ENCODE measurements around the gene ACADL.

The ACADL gene

DNA sequence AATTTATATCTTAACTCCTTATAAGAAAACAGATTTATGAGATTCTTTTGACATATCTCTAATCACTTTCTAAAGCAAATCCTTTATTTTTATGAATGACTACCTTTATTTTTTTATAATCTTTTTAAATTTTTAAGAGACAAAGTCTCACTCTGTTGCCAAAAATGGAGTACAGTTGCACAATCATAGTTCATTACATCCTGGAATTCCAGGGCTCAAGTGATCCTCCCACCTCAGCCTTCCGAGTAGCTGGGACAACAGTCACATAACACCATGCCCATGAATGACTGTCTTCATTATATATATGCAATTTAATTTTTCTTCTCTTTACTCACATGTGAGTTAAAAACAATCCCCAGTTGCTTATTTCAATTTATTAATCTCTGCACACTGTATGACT is 21.7 kb downstream of the ACADL start:
- no peaks in the 10 kb centered on the region for H3K36me3 ChIP-seq (ENCODE audit: control insufficient read depth, insufficient read depth, low read length)
- no peaks in the 10 kb centered on the region for H3K27me3 ChIP-seq (replicated peaks; ENCODE audit: control insufficient read depth, insufficient read depth, low read length)
- TF ChIP-seq, protein P1, sequence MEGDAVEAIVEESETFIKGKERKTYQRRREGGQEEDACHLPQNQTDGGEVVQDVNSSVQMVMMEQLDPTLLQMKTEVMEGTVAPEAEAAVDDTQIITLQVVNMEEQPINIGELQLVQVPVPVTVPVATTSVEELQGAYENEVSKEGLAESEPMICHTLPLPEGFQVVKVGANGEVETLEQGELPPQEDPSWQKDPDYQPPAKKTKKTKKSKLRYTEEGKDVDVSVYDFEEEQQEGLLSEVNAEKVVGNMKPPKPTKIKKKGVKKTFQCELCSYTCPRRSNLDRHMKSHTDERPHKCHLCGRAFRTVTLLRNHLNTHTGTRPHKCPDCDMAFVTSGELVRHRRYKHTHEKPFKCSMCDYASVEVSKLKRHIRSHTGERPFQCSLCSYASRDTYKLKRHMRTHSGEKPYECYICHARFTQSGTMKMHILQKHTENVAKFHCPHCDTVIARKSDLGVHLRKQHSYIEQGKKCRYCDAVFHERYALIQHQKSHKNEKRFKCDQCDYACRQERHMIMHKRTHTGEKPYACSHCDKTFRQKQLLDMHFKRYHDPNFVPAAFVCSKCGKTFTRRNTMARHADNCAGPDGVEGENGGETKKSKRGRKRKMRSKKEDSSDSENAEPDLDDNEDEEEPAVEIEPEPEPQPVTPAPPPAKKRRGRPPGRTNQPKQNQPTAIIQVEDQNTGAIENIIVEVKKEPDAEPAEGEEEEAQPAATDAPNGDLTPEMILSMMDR (IDR thresholded peaks at IDR 0.05; ENCODE audit: insufficient read depth, low read length, poor library complexity, severe bottlenecking): no peak
- DNase-seq (ENCODE audit: extremely low read depth, insufficient read length): no peak
- no peak overlapping the region for H3K4me3 ChIP-seq (replicated peaks; ENCODE audit: low read depth, low read length)

DNA sequence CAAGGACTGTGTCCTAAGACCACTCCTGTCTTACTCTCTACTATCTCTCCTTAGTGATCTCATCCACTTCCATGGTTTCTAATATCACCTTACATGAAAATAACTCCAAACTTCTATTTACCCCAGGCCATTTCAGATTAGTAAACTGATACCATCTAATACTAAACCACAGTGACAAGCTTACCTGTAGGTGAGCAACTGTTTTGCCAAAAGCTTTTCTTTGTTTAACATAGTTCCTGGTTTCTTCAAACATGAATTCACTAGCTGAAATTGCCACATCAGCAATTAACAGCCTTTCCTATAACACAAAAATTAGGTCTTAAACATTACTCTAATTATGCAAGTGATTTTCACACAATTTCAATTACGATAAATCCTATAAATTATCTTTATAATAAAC is 22.1 kb downstream of the ACADL start:
- Histone ChIP-seq H3K27me3 (replicated peaks; ENCODE audit: control insufficient read depth, insufficient read depth, low read length) (no peaks in the 10 kb centered on the region), H3K36me3 (ENCODE audit: control insufficient read depth, insufficient read depth, low read length) (no peaks in the 10 kb centered on the region), H3K4me3 (replicated peaks; ENCODE audit: low read depth, low read length) (no peak overlapping the region)
- TF ChIP-seq, protein P1 (IDR thresholded peaks at IDR 0.05; ENCODE audit: insufficient read depth, low read length, poor library complexity, severe bottlenecking): no peak
- DNase-seq (ENCODE audit: extremely low read depth, insufficient read length): no peak

DNA sequence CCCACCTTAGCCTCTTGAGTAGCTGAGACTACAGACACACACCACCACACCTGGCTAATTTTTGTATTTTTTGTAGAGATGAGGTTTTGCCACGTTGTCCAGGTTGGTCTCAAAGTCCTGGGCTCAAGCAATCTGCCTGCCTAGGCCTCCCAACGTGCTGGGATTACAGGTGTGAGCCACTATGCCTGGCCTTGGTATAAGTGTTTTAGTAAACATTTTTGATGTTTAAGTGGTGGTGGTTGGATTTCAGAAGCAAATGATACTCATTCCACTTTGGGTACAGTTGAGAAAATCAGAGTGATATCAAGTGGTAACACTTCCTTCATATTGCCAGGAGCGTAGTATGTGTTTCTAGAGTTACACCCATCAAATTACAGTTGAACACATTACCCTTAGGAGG is 25.4 kb downstream of the ACADL start:
- no peak overlapping the region for H3K4me3 ChIP-seq (replicated peaks; ENCODE audit: low read depth, low read length)
- no peaks in the 10 kb centered on the region for H3K36me3 ChIP-seq (ENCODE audit: control insufficient read depth, insufficient read depth, low read length)
- TF ChIP-seq, protein P1 (IDR thresholded peaks at IDR 0.05; ENCODE audit: insufficient read depth, low read length, poor library complexity, severe bottlenecking): no peak
- DNase-seq (ENCODE audit: extremely low read depth, insufficient read length): no peak
- H3K27me3 ChIP-seq (replicated peaks; ENCODE audit: control insufficient read depth, insufficient read depth, low read length): no peaks in the 10 kb centered on the region

DNA sequence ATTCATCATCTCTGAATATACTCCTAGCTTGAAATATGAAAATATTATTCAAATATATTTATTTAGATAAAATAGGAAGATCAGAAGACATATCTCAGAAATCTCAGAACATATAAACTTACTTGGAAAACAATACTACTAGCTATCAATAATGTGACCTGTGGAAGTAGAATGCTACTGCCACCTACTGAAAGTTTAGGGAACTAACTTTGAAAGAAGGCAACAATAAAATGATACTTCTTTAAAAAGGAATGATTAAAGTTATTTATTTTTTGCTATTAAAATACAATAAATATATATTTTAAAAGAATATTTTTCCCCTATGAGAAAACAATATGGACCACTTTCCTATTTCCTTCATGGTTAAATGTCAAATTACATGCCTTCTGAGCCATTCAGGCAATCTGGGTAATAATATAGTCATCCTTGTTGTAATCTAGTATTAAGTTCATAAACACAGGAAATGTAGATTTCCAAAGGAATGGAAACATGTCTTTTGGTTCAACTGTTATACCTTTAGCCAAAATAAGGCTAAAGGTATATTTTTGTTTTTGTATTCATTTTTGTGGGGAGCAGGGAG is 26.0 kb downstream of the ACADL start:
- Histone ChIP-seq H3K27me3 (replicated peaks; ENCODE audit: control insufficient read depth, insufficient read depth, low read length) (no peaks in the 10 kb centered on the region), H3K36me3 (ENCODE audit: control insufficient read depth, insufficient read depth, low read length) (no peaks in the 10 kb centered on the region), H3K4me3 (replicated peaks; ENCODE audit: low read depth, low read length) (no peak overlapping the region)
- DNase-seq (ENCODE audit: extremely low read depth, insufficient read length): no peak
- TF ChIP-seq, protein P1 (IDR thresholded peaks at IDR 0.05; ENCODE audit: insufficient read depth, low read length, poor library complexity, severe bottlenecking): peak; percentile 59

DNA sequence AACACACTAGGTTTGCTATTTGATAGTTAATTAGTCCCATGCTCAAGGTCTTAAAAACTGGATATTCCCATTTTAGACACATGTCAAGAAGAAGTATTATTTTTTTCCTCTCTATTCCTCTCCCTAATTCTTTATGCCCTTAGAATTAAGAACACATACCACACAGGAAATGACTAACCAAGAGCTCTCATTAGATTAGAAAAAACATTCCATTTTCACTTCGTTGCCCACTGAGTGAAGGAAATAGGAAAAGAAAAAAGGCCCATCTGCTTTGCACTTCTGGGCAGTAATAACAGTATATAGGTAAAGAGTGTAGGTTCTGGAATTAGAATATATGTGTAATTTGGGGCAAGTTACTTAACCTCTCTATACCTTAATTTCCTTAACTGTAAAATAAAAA is 26.9 kb downstream of the ACADL start:
- no peak for DNase-seq (ENCODE audit: extremely low read depth, insufficient read length)
- Histone ChIP-seq H3K36me3 (ENCODE audit: control insufficient read depth, insufficient read depth, low read length) (no peaks in the 10 kb centered on the region), H3K27me3 (replicated peaks; ENCODE audit: control insufficient read depth, insufficient read depth, low read length) (no peaks in the 10 kb centered on the region), H3K4me3 (replicated peaks; ENCODE audit: low read depth, low read length) (no peak overlapping the region)
- TF ChIP-seq, protein P1 (IDR thresholded peaks at IDR 0.05; ENCODE audit: insufficient read depth, low read length, poor library complexity, severe bottlenecking): no peak

DNA sequence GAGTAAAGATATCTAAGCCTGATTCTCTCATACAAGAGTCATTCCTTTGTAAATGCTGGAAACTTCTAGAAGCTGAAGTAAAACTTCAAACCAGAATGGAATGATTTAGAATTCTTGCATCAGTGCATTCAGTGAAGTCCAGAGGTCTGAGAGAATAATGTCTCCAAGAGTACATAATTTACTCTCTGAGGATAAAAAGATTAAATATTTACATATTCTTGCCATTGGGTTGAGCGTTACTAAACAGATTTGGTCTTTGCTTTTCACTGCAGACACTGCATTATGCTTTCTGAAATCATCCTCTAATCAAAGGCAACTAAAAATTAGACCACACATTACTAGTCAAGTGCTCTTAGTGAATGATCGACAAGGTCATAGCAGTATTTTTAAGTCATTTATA is 27.5 kb downstream of the ACADL start:
- no peaks in the 10 kb centered on the region for H3K36me3 ChIP-seq (ENCODE audit: control insufficient read depth, insufficient read depth, low read length)
- no peak for DNase-seq (ENCODE audit: extremely low read depth, insufficient read length)
- TF ChIP-seq, protein P1 (IDR thresholded peaks at IDR 0.05; ENCODE audit: insufficient read depth, low read length, poor library complexity, severe bottlenecking): no peak
- H3K4me3 ChIP-seq (replicated peaks; ENCODE audit: low read depth, low read length): no peak overlapping the region
- H3K27me3 ChIP-seq (replicated peaks; ENCODE audit: control insufficient read depth, insufficient read depth, low read length): no peaks in the 10 kb centered on the region
